H9 (cell line): ENCODE results near the gene RCOR2. TPM values are rescaled to one million over a fixed set of nuclear protein-coding genes. Genes with fewer than 3 reads are reported as not detected.

Source experiments
- DNase-seq: peaks from one replicate; pipeline ENCODE4 v3.0.0-alpha.2; 2017
- H2AFZ ChIP-seq: one replicate; pipeline ENCODE4 v1.6.1; 2013; ENCODE audit warnings: mild to moderate bottlenecking, low read length, control low read depth, moderate library complexity
- H2AK5ac ChIP-seq: 2 replicates; pipeline ENCODE4 v1.6.1; 2013; ENCODE audit warnings: low read length, control low read depth, mixed read lengths; ENCODE audit not compliant: insufficient read length
- H2BK120ac ChIP-seq: one replicate; pipeline ENCODE4 v1.6.1; 2013; ENCODE audit warnings: low read depth, mild to moderate bottlenecking, low read length, control low read depth, inconsistent platforms; ENCODE audit not compliant: poor library complexity, severe bottlenecking
- H2BK12ac ChIP-seq: 2 replicates; pipeline ENCODE4 v1.6.1; 2013; ENCODE audit warnings: low read length, control low read depth, mixed read lengths, low read depth; ENCODE audit not compliant: insufficient read length
- H2BK15ac ChIP-seq: 2 replicates; pipeline ENCODE4 v1.6.1; 2013; ENCODE audit warnings: low read depth, low read length, control low read depth
- H2BK20ac ChIP-seq: one replicate; pipeline ENCODE4 v1.6.1; 2013; ENCODE audit warnings: low read depth, mild to moderate bottlenecking, low read length, control low read depth, inconsistent platforms; ENCODE audit not compliant: poor library complexity, severe bottlenecking
- H2BK5ac ChIP-seq: 2 replicates; pipeline ENCODE4 v1.6.1; 2013; ENCODE audit warnings: low read length, control low read depth, mixed read lengths; ENCODE audit not compliant: insufficient read length
- H3K14ac ChIP-seq: 2 replicates; pipeline ENCODE4 v1.6.1; 2013; ENCODE audit warnings: low read length, control low read depth; ENCODE audit not compliant: insufficient read depth
- H3K18ac ChIP-seq: 2 replicates; pipeline ENCODE4 v1.6.1; 2013; ENCODE audit warnings: low read depth, mild to moderate bottlenecking, mixed read lengths, low read length, control low read depth; ENCODE audit not compliant: insufficient read length
- H3K23ac ChIP-seq: 2 replicates; pipeline ENCODE4 v1.6.1; 2013; ENCODE audit warnings: low read length, control low read depth, mixed read lengths, low read depth; ENCODE audit not compliant: insufficient read length
- H3K23me2 ChIP-seq: 2 replicates; pipeline ENCODE4 v1.6.1; 2013; ENCODE audit warnings: low read depth, mild to moderate bottlenecking, mixed read lengths, low read length, control low read depth; ENCODE audit not compliant: insufficient read length, poor library complexity, severe bottlenecking
- H3K27ac ChIP-seq: 2 replicates; pipeline ENCODE4 v1.5.1; 2013; ENCODE audit warnings: low read length, control low read depth, mixed read lengths, low read depth; ENCODE audit not compliant: insufficient read length
- H3K27me3 ChIP-seq: 2 replicates; pipeline ENCODE4 v1.6.1; 2013; ENCODE audit warnings: low read length, control low read depth, inconsistent platforms; ENCODE audit not compliant: insufficient read depth
- H3K4ac ChIP-seq: 2 replicates; pipeline ENCODE4 v1.6.1; 2013; ENCODE audit warnings: low read depth, mild to moderate bottlenecking, control low read depth, inconsistent platforms, low read length, moderate library complexity
- H3K4me1 ChIP-seq: 2 replicates; pipeline ENCODE4 v1.6.1; 2013; ENCODE audit warnings: low read length, control low read depth, inconsistent platforms; ENCODE audit not compliant: insufficient read depth
- H3K4me2 ChIP-seq: 2 replicates; pipeline ENCODE4 v1.6.1; 2013; ENCODE audit warnings: low read length, control low read depth, mixed read lengths; ENCODE audit not compliant: insufficient read length, insufficient read depth
- H3K56ac ChIP-seq: 2 replicates; pipeline ENCODE4 v1.6.1; 2013; ENCODE audit warnings: low read depth, mild to moderate bottlenecking, mixed read lengths, low read length, control low read depth; ENCODE audit not compliant: insufficient read length
- H3K79me1 ChIP-seq: 2 replicates; pipeline ENCODE4 v1.6.1; 2013; ENCODE audit warnings: low read depth, mild to moderate bottlenecking, moderate library complexity, low read length, control low read depth, inconsistent platforms; ENCODE audit not compliant: insufficient read depth, poor library complexity, severe bottlenecking
- H3K79me2 ChIP-seq: 2 replicates; pipeline ENCODE4 v1.6.1; 2013; ENCODE audit warnings: low read length, control low read depth, inconsistent platforms; ENCODE audit not compliant: insufficient read depth
- H3K9ac ChIP-seq: 2 replicates; pipeline ENCODE4 v1.6.1; 2013; ENCODE audit warnings: low read length, control low read depth, mixed read lengths; ENCODE audit not compliant: insufficient read length; ENCODE audit errors: extremely low read depth
- H3K9me3 ChIP-seq: one replicate; pipeline ENCODE4 v1.6.1; 2013; ENCODE audit warnings: low read depth, low read length, inconsistent platforms; ENCODE audit not compliant: control insufficient read depth
- H3T11ph ChIP-seq: one replicate; pipeline ENCODE4 v1.6.1; 2013; ENCODE audit warnings: mild to moderate bottlenecking, low read length, control low read depth, inconsistent platforms
- H4K20me1 ChIP-seq: one replicate; pipeline ENCODE4 v1.6.1; 2013; ENCODE audit not compliant: control insufficient read depth, insufficient read length, insufficient read depth
- H4K5ac ChIP-seq: 2 replicates; pipeline ENCODE4 v1.6.1; 2013; ENCODE audit warnings: low read depth, mild to moderate bottlenecking, mixed read lengths, low read length, control low read depth; ENCODE audit not compliant: insufficient read length
- H4K8ac ChIP-seq: replicated peaks from 2 replicates; pipeline ENCODE4 v1.6.1; 2013; ENCODE audit warnings: low read length, control low read depth, mixed read lengths, low read depth; ENCODE audit not compliant: insufficient read length
- H4K91ac ChIP-seq: 2 replicates; pipeline ENCODE4 v1.6.1; 2013; ENCODE audit warnings: low read depth, mild to moderate bottlenecking, moderate library complexity, mixed read lengths, low read length, control low read depth; ENCODE audit not compliant: insufficient read length
- H3K27ac Mint-ChIP-seq, 3 experiments: 2 replicates in 2 of 3; 3 replicates in 1 of 3; pipeline ENCODE4 v1.8.0; 2020 to 2021; ENCODE audit warnings: mixed read lengths in 3 of 3, mild to moderate bottlenecking in 1 of 3, moderate library complexity in 1 of 3
- H3K27me3 Mint-ChIP-seq: 2 replicates; pipeline ENCODE4 v1.8.0; 2021; ENCODE audit warnings: low read depth, mild to moderate bottlenecking, moderate library complexity, mixed read lengths
- H3K36me3 Mint-ChIP-seq, 3 experiments: 2 replicates in 2 of 3; 3 replicates in 1 of 3; pipeline ENCODE4 v1.8.0; 2020 to 2021; ENCODE audit warnings: low read depth in 3 of 3, mixed read lengths in 3 of 3; ENCODE audit not compliant: insufficient read depth in 1 of 3
- H3K4me1 Mint-ChIP-seq, 2 experiments: 2 replicates each; pipeline ENCODE4 v1.8.0; 2020; ENCODE audit warnings: mixed read lengths in 2 of 2
- H3K4me3 Mint-ChIP-seq, 2 experiments: 2 replicates in 1 of 2; 3 replicates in 1 of 2; pipeline ENCODE4 v1.8.0; 2020 to 2021; ENCODE audit warnings: mild to moderate bottlenecking in 2 of 2, mixed read lengths in 2 of 2, moderate library complexity in 1 of 2
- H3K9me3 Mint-ChIP-seq, 2 experiments: 2 replicates in 1 of 2; 3 replicates in 1 of 2; pipeline ENCODE4 v1.8.0; 2020; ENCODE audit warnings: mild to moderate bottlenecking in 2 of 2, mixed read lengths in 2 of 2, moderate library complexity in 1 of 2
- WGBS: extraction: QIAGEN DNeasy Blood & Tissue Kit; methylation state at CpG from one replicate; pipeline ENCODE4 v1.1.7; 2013; ENCODE audit warnings: missing lambda C conversion rate, low lambda C conversion rate, mixed read lengths; ENCODE audit not compliant: insufficient read length; ENCODE audit errors: extremely low coverage; 5-methylcytosine and 5-hydroxymethylcytosine counted together
- total RNA-seq: library from RNA; stranded (reverse); gene quantifications from 2 replicates; pipeline ENCODE4 v1.2.1, GENCODE V29; 2021
- TF ChIP-seq, protein P1 (sequence below): fragments of 200-600 bp; sonication (generic); conservative IDR thresholded peaks from 3 replicates; pipeline ENCODE4 v1.8.0; 2021; ENCODE audit warnings: antibody characterized with exemption, mild to moderate bottlenecking

The RCOR2 gene
- total RNA-seq, 1 experiment from 2014 or later = 118 TPM

DNA sequence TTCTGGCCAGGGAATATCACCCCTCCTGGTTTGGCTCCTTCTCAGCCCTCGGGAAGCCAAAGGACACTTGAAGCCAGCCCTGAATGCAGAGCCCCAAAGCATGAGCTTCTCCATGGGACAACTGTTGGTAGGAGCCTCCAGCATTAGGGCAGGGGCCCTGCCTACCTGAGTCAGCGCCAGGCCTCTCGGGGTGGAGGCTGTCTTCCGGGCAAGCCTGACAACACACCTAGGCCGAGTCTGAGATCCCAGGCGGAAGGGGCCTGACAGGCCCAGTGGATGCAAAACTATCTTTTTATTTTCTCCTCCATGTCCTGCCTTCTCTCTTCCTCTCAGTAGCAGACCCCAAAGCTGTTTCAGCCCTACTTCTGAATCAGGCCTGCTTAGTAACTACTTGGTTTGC is 27.6 kb downstream of the RCOR2 start:
- Histone ChIP-seq H2AFZ (no peak overlapping the region), H3K56ac (no peak overlapping the region), H3K4ac (no peak overlapping the region), H3K27me3 (no peaks in the 10 kb centered on the region), H2BK5ac (no peak overlapping the region), H3K18ac (no peak overlapping the region), H4K8ac (no peak overlapping the region), H3K23me2 (no peaks in the 10 kb centered on the region), H3T11ph (no peak overlapping the region), H3K23ac (no peak overlapping the region), H4K20me1 (no peaks in the 10 kb centered on the region), H4K5ac (no peak overlapping the region), H3K79me1 (peaks cover 3% of the 10 kb centered on the region), H2BK12ac (no peak overlapping the region), H3K14ac (no peak overlapping the region), H2BK20ac (no peak overlapping the region), H3K27ac (no peak overlapping the region), H2AK5ac (no peak overlapping the region), H3K4me2 (no peak overlapping the region), H3K9ac (no peak overlapping the region), H3K79me2 (peaks cover 9% of the 10 kb centered on the region; the same call in 1 of the 2 replicates), H3K4me1 (peaks cover 10% of the 10 kb centered on the region; the same call in 1 of the 2 replicates), H4K91ac (no peak overlapping the region), H2BK120ac (no peak overlapping the region), H3K9me3 (no peaks in the 10 kb centered on the region), H2BK15ac (no peak overlapping the region)
- Mint-ChIP-seq H3K36me3 (peaks cover 2 to 10% (median 8%) of the 10 kb centered on the region in 3 experiments; a peak in 5 of 7 replicates), H3K27ac (peak overlapping the region in 2 of 3 experiments; percentile 34 to 51; a peak in 3 of 7 replicates), H3K4me3 (no peak overlapping the region), H3K27me3 (no peaks in the 10 kb centered on the region; the same call in 1 of the 2 replicates), H3K4me1 (peaks cover 29 to 50% of the 10 kb centered on the region in 2 experiments), H3K9me3 (no peaks in the 10 kb centered on the region)
- no peak for DNase-seq
- TF ChIP-seq, protein P1, sequence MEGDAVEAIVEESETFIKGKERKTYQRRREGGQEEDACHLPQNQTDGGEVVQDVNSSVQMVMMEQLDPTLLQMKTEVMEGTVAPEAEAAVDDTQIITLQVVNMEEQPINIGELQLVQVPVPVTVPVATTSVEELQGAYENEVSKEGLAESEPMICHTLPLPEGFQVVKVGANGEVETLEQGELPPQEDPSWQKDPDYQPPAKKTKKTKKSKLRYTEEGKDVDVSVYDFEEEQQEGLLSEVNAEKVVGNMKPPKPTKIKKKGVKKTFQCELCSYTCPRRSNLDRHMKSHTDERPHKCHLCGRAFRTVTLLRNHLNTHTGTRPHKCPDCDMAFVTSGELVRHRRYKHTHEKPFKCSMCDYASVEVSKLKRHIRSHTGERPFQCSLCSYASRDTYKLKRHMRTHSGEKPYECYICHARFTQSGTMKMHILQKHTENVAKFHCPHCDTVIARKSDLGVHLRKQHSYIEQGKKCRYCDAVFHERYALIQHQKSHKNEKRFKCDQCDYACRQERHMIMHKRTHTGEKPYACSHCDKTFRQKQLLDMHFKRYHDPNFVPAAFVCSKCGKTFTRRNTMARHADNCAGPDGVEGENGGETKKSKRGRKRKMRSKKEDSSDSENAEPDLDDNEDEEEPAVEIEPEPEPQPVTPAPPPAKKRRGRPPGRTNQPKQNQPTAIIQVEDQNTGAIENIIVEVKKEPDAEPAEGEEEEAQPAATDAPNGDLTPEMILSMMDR = no peak
- WGBS = no CpG with 5 or more reads among the region's 6 CpGs
